HepG2 (cell line): ENCODE measurements around the gene CNPY1. TPM values are rescaled to one million over a fixed set of nuclear protein-coding genes. Genes with fewer than 3 reads are reported as not detected.

Experiments
- ATAC-seq: fragments of 200-7000 bp; cut with Tn5 transposase; 3 replicates; pipeline ENCODE4 v1.9.1; 2020; ENCODE audit warnings: mild to moderate bottlenecking, moderate library complexity
- BruUV-seq: library from RNA; stranded (reverse); fragments of 400-500 nt; replicated peaks from 2 replicates; lab custom pipeline; 2021; lab: Mats Ljungman, UMichigan
- CTCF ChIA-PET: fragments of 300-600 bp; formaldehyde crosslinking; extraction: SDS; loops from one replicate; lab custom pipeline; 2021; ENCODE audit warnings: low total read pairs, inconsistent platforms, low intra/inter-chr PET ratio; lab: Yijun Ruan, JAX
- POLR2A ChIA-PET: fragments of 350-600 bp; sonication (Branson Sonifier 250); formaldehyde crosslinking; loops from one replicate; lab custom pipeline; 2020; ENCODE audit warnings: antibody characterized with exemption, inconsistent platforms; lab: Yijun Ruan, JAX
- DNase-seq: peaks from one replicate; pipeline ENCODE4 v3.0.0-alpha.2; 2015; ENCODE audit warnings: low spot score
- FAIRE-seq: peaks from 3 replicates; lab custom pipeline; 2011; peaks lifted over from hg19 to GRCh38; lab: Jason Lieb, UNC
- H2AFZ ChIP-seq: one replicate; pipeline ENCODE4 v1.6.1; 2011; ENCODE audit warnings: low read length, inconsistent platforms
- H3K27ac ChIP-seq: fragments of 300-600 bp; 3 replicates; pipeline ENCODE4 v1.8.0; 2011; ENCODE audit warnings: mixed run types, mild to moderate bottlenecking, mixed read lengths, low read length, inconsistent platforms; ENCODE audit not compliant: insufficient read depth; ENCODE audit errors: extremely low read length
- H3K27me3 ChIP-seq, 2 experiments: fragments of 200-600 bp in 1 of 2; 2 replicates in 1 of 2; 3 replicates in 1 of 2; pipeline versions ENCODE4 v1.6.0 to v1.8.0; 2011; ENCODE audit warnings: low read length in 2 of 2, mild to moderate bottlenecking in 2 of 2, moderate library complexity in 2 of 2, inconsistent platforms in 1 of 2; ENCODE audit not compliant: insufficient read depth in 2 of 2, control insufficient read depth in 1 of 2
- H3K36me3 ChIP-seq, 2 experiments: fragments of 200-600 bp in 1 of 2; replicated peaks in 1 of 2; 2 replicates in 1 of 2; 3 replicates in 1 of 2; pipeline versions ENCODE4 v1.5.1 to v1.8.0; 2011; ENCODE audit warnings: low read length in 2 of 2, inconsistent platforms in 1 of 2; ENCODE audit not compliant: insufficient read depth in 2 of 2, control insufficient read depth in 1 of 2
- H3K4me1 ChIP-seq: 2 replicates; pipeline ENCODE4 v1.5.1; 2012; ENCODE audit warnings: low read length, inconsistent platforms; ENCODE audit not compliant: insufficient read depth
- H3K4me2 ChIP-seq: 2 replicates; pipeline ENCODE4 v1.6.0; 2011; ENCODE audit warnings: low read depth, low read length, inconsistent platforms
- H3K4me3 ChIP-seq, 3 experiments: fragments of 200-600 bp in 1 of 3; sonication (generic), shearing (Covaris generic) in 1 of 3; replicated peaks in 1 of 3; 2 replicates each; pipeline ENCODE4 v1.5.1; 2011 to 2016; ENCODE audit warnings: low read length in 3 of 3, inconsistent platforms in 2 of 3, low read depth in 2 of 3, mild to moderate bottlenecking in 2 of 3, control low read depth in 1 of 3, mixed read lengths in 1 of 3; ENCODE audit not compliant: insufficient read depth in 1 of 3
- H3K79me2 ChIP-seq: one replicate; pipeline ENCODE4 v1.6.1; 2011; ENCODE audit warnings: low read length, inconsistent platforms; ENCODE audit not compliant: insufficient read depth
- H3K9ac ChIP-seq: 2 replicates; pipeline ENCODE4 v1.6.0; 2011; ENCODE audit warnings: mild to moderate bottlenecking, low read depth, low read length, inconsistent platforms; ENCODE audit not compliant: insufficient read depth
- H3K9me3 ChIP-seq: 2 replicates; pipeline ENCODE4 v1.5.1; 2012; ENCODE audit warnings: mild to moderate bottlenecking, low read length
- H4K20me1 ChIP-seq: 2 replicates; pipeline ENCODE4 v1.6.0; 2011; ENCODE audit warnings: inconsistent platforms, mild to moderate bottlenecking, low read length, moderate library complexity; ENCODE audit not compliant: insufficient read depth
- ELF4 ChIP-seq: sonication (generic); formaldehyde crosslinking; IDR thresholded peaks from 2 replicates; pipeline ENCODE4 v1.5.0; 2020; ENCODE audit warnings: missing genetic modification reagents, mild to moderate bottlenecking, moderate library complexity, borderline replicate concordance
- TMF1 ChIP-seq: sonication (generic); formaldehyde crosslinking; IDR thresholded peaks from 2 replicates; pipeline ENCODE4 v1.8.1; 2022; ENCODE audit warnings: low read depth, missing genetic modification reagents
- ZNF3 ChIP-seq: IDR thresholded peaks from 2 replicates; pipeline ENCODE4 v1.7.0; 2017; ENCODE audit warnings: inconsistent platforms
- ZNF331 ChIP-seq: sonication (generic); formaldehyde crosslinking; IDR thresholded peaks from 2 replicates; pipeline ENCODE4 v1.4.0; 2020; ENCODE audit warnings: missing genetic modification reagents
- ZNF619 ChIP-seq: sonication (generic); formaldehyde crosslinking; IDR thresholded peaks from 2 replicates; pipeline ENCODE4 v1.4.0; 2020; ENCODE audit warnings: mild to moderate bottlenecking, missing genetic modification reagents
- WGBS: methylation state at CpG from one replicate; pipeline ENCODE4 v1.1.6; 2017; ENCODE audit warnings: low lambda C conversion rate; 5-methylcytosine and 5-hydroxymethylcytosine counted together
- in situ Hi-C: cut with HindIII; loops from 2 replicates; pipeline ENCODE4 v1.10.0; 2017; ENCODE audit warnings: low pct_unique_long_range_greater_than_20kb; ENCODE audit not compliant: extremely low pct_ligation_motif_present
- intact Hi-C: fragments of 100-400 bp; cut with micrococcal nuclease; formaldehyde crosslinking; loops from one replicate; pipeline ENCODE4 v1.10.0; 2022; ENCODE audit not compliant: unreplicated experiment
- polyA plus RNA-seq, 8 experiments: library from polyadenylated mRNA; depleted of rRNA in 3 of 8; stranded (reverse) in 7 of 8; unstranded in 1 of 8; fragments of >200 nt; fragmentation: Illumina TruSeq in 4 of 8; extraction: Trizol in 4 of 8; gene quantifications; 2 replicates each; pipeline versions ENCODE4 v1.2.1 to v1.2.3, GENCODE V29; 2011 to 2016; ENCODE audit warnings: low read depth in 4 of 8, missing spikeins in 1 of 8, mixed read lengths in 1 of 8; ENCODE audit not compliant: insufficient read depth in 1 of 8
- total RNA-seq, 5 experiments: library from RNA; depleted of rRNA; stranded (reverse); fragments of >200 nt; fragmentation: Illumina TruSeq; extraction: Trizol; gene quantifications; 2 replicates each; pipeline ENCODE4 v1.2.3, GENCODE V29; 2016; ENCODE audit warnings: low read depth in 1 of 5
- TF ChIP-seq, protein P1 (sequence below): sonication (generic); formaldehyde crosslinking; IDR thresholded peaks from 2 replicates; pipeline ENCODE4 v1.5.0; 2020; ENCODE audit warnings: missing genetic modification reagents
- TF ChIP-seq, protein P2 (sequence below): sonication (generic); formaldehyde crosslinking; IDR thresholded peaks from 2 replicates; pipeline ENCODE4 v1.9.0; 2021; ENCODE audit warnings: mild to moderate bottlenecking, missing genetic modification reagents

Gene CNPY1
- total and polyA plus RNA-seq, 2 of the 13 experiments (the other 11 are each of a cell fraction or from before 2014, with no cell fraction given) = not detected

DNA sequence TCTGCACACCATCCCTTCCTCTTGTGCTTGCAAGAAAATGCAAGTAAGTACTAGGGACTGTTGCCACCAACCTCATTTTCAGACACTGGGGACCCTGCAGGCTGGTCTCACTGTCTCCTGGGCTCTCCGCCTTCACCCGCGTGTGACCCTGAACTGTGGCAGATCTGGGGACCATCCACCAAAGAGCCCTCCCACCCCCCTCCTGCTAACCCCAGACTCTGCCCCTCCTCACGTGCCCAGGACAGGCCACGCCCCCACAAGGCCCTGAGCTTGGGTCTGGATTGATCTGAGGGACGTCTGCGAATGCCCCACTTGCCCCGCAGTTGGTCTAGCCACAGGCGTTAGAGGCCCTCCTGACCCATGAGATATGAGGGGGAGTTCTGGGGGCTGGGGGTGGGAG lies 8.1 kb downstream of the CNPY1 start:
- in situ Hi-C loops = no loop called here

More for the DNA sequence above, 8.1 kb downstream of the CNPY1 start:
- no peaks in the 10 kb centered on the region for H4K20me1 ChIP-seq
- peaks cover 11 to 83% of the 10 kb centered on the region in 2 experiments; a peak in 3 of 5 replicates for H3K27me3 ChIP-seq
- no peak overlapping the region for H3K27ac ChIP-seq
- H3K4me2 ChIP-seq = no peak overlapping the region
- TF ChIP-seq ZNF619 = no peak
- TF ChIP-seq ZNF331 (CRISPR knock-in tag) = no peak
- no peak for TF ChIP-seq ELF4
- TF ChIP-seq, protein P1, sequence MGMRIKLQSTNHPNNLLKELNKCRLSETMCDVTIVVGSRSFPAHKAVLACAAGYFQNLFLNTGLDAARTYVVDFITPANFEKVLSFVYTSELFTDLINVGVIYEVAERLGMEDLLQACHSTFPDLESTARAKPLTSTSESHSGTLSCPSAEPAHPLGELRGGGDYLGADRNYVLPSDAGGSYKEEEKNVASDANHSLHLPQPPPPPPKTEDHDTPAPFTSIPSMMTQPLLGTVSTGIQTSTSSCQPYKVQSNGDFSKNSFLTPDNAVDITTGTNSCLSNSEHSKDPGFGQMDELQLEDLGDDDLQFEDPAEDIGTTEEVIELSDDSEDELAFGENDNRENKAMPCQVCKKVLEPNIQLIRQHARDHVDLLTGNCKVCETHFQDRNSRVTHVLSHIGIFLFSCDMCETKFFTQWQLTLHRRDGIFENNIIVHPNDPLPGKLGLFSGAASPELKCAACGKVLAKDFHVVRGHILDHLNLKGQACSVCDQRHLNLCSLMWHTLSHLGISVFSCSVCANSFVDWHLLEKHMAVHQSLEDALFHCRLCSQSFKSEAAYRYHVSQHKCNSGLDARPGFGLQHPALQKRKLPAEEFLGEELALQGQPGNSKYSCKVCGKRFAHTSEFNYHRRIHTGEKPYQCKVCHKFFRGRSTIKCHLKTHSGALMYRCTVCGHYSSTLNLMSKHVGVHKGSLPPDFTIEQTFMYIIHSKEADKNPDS (CRISPR knock-in tag) = no peak
- TF ChIP-seq, protein P2, sequence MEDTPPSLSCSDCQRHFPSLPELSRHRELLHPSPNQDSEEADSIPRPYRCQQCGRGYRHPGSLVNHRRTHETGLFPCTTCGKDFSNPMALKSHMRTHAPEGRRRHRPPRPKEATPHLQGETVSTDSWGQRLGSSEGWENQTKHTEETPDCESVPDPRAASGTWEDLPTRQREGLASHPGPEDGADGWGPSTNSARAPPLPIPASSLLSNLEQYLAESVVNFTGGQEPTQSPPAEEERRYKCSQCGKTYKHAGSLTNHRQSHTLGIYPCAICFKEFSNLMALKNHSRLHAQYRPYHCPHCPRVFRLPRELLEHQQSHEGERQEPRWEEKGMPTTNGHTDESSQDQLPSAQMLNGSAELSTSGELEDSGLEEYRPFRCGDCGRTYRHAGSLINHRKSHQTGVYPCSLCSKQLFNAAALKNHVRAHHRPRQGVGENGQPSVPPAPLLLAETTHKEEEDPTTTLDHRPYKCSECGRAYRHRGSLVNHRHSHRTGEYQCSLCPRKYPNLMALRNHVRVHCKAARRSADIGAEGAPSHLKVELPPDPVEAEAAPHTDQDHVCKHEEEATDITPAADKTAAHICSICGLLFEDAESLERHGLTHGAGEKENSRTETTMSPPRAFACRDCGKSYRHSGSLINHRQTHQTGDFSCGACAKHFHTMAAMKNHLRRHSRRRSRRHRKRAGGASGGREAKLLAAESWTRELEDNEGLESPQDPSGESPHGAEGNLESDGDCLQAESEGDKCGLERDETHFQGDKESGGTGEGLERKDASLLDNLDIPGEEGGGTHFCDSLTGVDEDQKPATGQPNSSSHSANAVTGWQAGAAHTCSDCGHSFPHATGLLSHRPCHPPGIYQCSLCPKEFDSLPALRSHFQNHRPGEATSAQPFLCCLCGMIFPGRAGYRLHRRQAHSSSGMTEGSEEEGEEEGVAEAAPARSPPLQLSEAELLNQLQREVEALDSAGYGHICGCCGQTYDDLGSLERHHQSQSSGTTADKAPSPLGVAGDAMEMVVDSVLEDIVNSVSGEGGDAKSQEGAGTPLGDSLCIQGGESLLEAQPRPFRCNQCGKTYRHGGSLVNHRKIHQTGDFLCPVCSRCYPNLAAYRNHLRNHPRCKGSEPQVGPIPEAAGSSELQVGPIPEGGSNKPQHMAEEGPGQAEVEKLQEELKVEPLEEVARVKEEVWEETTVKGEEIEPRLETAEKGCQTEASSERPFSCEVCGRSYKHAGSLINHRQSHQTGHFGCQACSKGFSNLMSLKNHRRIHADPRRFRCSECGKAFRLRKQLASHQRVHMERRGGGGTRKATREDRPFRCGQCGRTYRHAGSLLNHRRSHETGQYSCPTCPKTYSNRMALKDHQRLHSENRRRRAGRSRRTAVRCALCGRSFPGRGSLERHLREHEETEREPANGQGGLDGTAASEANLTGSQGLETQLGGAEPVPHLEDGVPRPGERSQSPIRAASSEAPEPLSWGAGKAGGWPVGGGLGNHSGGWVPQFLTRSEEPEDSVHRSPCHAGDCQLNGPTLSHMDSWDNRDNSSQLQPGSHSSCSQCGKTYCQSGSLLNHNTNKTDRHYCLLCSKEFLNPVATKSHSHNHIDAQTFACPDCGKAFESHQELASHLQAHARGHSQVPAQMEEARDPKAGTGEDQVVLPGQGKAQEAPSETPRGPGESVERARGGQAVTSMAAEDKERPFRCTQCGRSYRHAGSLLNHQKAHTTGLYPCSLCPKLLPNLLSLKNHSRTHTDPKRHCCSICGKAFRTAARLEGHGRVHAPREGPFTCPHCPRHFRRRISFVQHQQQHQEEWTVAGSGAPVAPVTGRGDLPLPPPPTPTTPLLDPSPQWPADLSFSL (CRISPR knock-in tag) = no peak
- no peak for TF ChIP-seq ZNF3 (CRISPR knock-in tag)
- no peak for TF ChIP-seq TMF1 (CRISPR knock-in tag)
- ChIA-PET CTCF (no interaction called here), POLR2A (no interaction called here)
- no TSS peak for BruUV-seq
- DNase-seq (no peak), FAIRE-seq (no peak), ATAC-seq (no peak)
- H2AFZ ChIP-seq = no peak overlapping the region
- WGBS = 14% methylated on average over 4 of the region's 9 CpGs
- H3K36me3 ChIP-seq = no peaks in the 10 kb centered on the region
- no peak overlapping the region for H3K9ac ChIP-seq
- no peaks in the 10 kb centered on the region for H3K9me3 ChIP-seq
- peaks cover 12% of the 10 kb centered on the region for H3K4me1 ChIP-seq
- intact Hi-C loops = no loop called here
- no peak overlapping the region for H3K4me3 ChIP-seq
- H3K79me2 ChIP-seq = no peaks in the 10 kb centered on the region
